RCC 7860 (cell line): Measurements from ENCODE around the gene KIF4A.

Experiments
- DNase-seq: peaks from one replicate; pipeline ENCODE4 v3.0.0-alpha.2; 2015; ENCODE audit warnings: low spot score
- FAIRE-seq: peaks from 2 replicates; lab custom pipeline; 2012; peaks lifted over from hg19 to GRCh38; lab: Jason Lieb, UNC

Gene KIF4A

DNA sequence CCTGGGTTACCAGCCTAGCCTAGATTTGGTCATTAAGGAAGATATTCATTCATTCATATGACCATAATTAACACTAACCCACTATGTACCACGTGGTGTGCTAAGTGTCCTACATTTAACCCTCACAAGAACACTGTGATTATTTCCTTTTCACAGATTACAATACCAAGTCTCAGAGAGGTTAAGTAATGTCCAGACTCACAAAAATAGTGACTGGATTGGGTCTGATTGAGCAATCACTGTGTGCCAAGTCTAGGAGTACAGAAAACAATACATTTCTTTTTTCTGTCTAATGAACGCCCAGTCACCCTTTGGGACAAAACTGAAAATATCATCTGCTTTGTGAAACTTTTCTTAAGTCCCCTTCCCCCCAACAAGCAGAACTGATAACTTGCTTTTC, 147.1 kb downstream of the KIF4A start:
- no peak for DNase-seq
- no peak for FAIRE-seq

DNA sequence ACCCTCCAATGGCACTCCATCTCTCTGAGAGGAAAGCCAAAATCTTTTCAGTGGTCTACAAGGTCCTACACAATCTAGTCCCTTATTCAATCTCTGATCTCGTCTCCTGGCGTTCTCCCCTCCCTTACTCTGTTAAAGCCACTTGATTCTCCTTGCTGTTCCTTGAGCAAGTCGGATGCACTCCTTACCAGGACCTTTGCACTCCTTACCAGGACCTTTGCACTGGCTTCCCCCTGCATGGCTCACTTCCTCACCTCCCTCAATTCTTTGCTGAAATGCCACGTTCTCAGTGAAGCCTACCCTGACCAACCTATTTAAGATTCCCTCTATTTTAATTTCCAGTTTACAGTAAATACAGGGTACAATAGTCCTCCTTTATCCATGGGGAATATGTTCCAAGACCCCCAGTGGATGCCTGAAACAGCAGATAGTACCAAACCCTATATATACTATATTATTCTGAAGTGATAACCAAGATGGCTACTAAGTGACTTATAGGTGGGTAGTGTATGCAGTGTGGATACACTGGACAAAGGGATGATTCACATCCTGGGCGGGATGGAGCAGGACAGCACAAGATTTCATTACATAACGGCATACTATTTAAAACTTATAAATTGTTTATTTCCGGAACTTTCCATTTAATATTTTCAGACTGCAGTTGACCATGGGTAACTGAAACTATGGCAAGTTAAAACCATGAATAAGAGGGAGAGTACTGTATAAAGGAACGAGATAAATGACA, 148.2 kb downstream of the KIF4A start:
- no peak for FAIRE-seq
- DNase-seq = no peak

DNA sequence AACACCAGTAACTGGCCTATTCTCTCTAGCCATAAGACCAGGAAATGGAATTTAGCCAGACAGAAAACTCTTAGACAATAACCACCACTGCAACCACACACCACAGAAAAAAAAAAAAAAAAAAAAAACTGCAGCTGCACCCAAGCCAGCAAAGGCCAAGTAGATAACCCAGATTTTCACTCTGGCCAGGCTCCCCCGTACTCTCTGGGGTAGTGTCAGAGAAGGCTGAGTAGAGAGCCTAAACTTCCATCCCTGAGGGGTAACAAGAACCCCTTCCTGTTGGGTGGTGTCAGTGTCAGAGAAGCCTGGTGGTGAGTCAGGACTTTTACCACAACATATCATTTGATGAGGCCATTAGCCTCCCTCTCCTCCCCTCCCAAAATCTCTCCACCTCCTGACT, 149.1 kb downstream of the KIF4A start:
- no peak for FAIRE-seq
- no peak for DNase-seq

DNA sequence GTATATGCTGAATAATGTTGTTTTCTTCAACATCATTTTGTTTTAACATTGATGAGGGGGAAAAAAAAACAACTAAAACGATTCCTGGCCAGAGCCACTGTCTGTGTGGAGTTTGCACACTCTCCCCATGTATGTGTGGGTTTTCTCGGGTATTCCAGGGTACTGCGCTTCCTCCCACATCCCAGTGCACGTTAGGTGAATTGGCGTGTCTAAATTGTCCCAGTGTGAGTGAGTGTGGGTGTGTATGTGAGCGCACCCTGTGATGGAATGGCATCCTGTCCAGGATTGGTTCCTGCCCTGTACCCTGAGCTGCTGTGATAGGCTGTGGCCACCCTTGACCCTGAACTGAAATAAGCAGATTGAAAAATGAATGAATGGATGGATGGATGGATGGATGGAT, 152.3 kb downstream of the KIF4A start:
- FAIRE-seq (no peak), DNase-seq (no peak)

DNA sequence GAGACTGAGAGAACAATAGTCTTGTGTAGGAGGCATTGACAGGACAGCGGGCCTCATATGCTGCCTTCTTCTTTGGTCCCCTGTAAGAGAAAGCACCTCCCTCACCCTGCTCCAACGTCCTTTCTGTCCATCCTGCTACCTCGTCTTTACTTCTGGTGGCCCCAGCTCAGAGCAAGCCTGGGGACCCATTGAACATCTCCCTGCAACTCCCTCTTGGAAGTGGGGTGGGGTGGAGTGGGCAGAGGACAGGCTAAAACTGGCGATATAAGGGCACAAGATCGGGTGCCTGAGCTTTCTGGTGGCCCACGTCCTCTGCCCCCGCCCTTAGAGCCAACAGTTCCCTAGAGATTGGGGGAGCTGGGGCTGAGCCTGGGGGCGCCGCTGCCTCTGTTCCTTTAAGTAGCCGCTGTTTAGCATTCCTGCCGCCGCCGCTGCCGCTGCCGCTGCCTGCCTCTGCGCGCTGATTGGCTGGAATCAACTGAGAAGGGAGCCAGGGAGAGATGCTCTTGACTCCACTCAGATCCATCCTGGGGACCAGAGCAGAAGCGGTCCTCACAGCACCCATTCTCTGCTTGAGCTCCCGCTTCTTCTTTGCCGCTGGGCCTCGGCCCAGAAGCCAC, 154.5 kb downstream of the KIF4A start, which contains the start of gene DLG3:
DLG3 (plus strand) TSS at position 510 of the 620 bp plus-strand sequence. CDS start 367 bp downstream, outside the sequence.
- no peak for DNase-seq

DNA sequence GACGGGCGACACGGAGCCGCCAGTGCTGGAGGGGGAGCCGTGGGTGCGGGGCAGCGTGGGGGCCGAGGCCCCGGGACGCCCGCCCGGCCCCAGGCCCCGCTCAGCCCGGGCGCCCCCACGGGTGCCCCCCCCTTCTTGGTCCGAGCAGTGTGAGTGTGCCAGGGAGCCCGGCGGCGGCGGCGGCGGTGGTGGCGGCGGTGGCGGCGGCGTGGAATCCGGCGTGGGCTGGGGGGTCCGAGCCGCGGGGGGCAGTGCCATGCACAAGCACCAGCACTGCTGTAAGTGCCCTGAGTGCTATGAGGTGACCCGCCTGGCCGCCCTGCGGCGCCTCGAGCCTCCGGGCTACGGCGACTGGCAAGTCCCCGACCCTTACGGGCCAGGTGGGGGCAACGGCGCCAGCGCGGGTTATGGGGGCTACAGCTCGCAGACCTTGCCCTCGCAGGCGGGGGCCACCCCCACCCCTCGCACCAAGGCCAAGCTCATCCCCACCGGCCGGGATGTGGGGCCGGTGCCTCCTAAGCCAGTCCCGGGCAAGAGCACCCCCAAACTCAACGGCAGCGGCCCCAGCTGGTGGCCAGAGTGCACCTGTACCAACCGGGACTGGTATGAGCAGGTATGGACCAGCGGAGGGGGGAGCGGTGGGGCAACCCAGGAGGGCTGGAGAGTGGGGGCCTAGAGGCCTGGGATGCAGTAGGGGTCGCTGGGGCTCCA, 155.2 kb downstream of the KIF4A start:
- DNase-seq = no peak
- FAIRE-seq = no peak

More for the DNA sequence above, 154.5 kb downstream of the KIF4A start, which contains the start of gene DLG3:
- FAIRE-seq = no peak

DNA sequence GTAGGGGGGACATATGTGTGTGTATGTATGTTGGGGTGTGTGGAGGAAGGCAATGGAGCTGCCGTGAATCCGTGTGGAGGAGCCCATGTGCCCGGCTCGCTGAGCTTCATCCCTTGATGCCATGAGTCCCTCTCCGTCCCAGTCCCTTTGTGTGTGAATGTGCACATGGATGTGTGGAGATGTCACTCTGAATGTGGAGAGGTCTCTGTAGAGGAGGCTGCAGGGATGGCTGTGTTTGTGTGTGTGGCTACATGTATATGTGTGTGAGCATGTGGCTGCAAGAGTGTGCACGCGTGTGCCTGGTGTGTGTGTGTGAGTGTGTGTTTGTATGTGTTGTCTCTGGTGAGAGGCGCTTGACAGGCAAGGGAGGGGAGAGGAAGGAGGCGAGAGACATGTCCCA, 156.0 kb downstream of the KIF4A start:
- DNase-seq = no peak
- no peak for FAIRE-seq

DNA sequence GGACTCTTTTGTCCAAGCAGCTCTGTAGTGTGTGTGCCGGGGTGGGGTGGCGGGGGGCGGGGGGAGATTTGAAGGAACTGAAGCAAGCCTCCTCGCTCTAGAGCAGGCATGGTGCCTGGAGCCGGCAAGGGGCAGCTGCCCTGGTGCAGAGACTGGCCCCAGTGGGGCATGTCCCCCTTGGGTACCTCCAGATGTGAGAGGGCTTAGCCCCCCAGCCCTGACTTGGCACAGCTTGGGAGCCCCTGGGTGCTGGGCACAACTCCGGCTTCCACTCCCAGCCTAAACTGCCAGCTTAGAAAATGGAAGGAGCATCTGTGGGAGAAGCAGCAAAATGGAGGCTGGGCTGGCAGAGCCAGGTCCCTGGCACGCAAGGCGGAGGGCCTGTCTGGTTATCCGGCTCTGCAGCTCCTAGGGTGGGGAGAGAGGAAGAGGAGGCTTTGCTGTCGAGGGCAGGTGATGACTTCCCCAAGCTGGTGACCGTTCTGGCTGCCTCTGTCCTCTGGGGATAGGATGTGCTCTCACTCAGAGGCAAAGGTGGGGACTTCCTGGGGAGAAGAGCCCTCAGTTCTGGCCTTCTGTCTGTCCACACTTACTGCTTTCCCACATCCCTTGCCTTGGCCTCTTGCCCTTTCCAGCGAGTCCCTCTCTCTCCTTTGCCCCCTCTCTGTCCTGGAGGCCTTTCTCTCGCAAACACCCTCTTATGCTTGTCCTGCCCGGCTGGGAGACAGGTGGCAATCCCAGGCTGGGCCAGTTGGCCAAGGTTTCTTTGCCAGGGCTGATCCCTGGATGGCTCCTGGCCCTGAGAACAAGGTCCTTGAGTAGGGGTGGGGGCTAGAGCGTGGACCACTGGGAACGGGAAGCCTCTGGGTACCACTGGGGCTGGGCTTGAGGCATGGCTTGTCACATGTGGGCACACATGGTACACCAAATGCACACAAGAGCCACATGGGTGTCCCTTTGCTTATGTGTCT, 156.8 kb downstream of the KIF4A start:
- FAIRE-seq = no peak
- DNase-seq = no peak

DNA sequence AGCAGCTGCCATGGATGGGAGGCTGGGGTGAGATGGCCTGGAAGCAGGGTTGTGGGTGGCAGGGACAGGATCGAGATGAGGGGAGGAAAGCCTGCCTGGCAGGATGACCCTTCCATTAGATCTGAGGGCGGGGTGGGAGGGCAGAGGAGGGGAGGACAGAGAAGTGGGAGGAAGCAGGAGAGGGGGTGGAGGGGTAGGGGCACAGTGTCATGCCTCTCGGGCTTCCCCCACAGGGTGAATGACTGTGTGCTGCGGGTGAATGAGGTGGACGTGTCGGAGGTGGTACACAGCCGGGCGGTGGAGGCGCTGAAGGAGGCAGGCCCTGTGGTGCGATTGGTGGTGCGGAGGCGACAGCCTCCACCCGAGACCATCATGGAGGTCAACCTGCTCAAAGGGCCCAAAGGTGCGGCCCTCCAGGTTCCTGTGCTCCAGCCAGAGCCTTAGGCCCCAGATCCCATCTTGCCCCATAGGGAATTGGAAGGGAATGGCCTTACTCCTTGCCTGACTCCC, 159.6 kb downstream of the KIF4A start:
- DNase-seq (no peak), FAIRE-seq (no peak)

DNA sequence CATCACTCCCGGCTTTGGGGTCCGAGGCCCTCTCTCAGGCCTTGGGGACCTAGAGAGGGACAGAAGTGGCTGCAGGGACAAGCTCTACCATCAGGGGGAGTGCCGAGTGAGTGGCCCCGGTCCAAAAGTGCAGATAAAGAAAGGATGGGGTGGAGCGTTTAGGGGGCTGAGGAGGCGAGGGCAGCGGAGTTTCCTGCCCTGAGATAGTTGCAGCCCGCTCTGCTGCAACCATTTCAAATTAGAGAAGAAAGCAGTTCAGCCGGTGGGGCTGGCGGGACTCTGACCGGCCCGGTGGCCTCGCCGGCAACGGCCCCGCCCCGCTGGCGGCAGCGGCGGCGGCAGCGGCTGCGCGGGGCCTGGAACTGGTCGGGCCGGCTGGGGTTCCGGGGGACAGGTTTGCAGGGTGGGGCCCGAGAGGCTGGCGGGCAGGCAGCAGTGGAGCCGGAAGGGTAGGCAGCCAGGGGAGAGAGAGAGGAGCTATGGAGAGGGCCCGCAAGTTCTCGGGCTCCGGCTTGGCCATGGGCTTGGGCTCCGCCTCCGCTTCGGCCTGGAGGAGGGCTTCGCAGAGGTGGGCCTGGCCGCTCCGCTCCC, 162.3 kb downstream of the KIF4A start:
- FAIRE-seq = no peak
- peak; percentile 19 for DNase-seq

DNA sequence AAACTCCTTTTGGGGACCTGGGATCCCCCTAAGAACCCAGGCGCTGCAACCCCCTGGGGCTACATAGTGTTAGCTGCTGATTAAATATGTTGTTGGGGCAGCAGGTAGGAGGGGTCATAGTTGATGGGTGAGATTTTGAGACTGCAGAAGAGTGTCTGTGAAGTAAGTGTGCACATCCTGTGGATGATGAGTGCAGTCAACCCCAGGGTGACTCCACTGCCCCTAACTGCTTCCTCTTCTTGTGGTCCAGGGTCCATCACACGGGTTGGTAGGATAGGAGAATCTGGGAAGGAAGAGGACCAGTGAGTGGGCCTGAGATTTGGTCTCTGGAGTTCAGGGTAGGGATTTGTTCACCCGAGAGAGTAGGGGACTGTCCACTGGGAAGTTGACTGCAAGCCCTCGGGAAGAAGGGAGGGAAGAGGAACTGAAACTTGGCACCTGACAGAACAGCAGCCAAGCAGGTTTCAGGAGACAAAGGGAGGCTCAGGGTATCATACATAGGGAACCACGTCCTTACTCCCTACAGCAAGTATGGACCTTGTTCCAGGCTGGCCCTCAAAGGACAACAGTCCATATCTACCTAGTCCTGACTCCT, 163.2 kb downstream of the KIF4A start:
- FAIRE-seq = no peak
- DNase-seq = no peak

DNA sequence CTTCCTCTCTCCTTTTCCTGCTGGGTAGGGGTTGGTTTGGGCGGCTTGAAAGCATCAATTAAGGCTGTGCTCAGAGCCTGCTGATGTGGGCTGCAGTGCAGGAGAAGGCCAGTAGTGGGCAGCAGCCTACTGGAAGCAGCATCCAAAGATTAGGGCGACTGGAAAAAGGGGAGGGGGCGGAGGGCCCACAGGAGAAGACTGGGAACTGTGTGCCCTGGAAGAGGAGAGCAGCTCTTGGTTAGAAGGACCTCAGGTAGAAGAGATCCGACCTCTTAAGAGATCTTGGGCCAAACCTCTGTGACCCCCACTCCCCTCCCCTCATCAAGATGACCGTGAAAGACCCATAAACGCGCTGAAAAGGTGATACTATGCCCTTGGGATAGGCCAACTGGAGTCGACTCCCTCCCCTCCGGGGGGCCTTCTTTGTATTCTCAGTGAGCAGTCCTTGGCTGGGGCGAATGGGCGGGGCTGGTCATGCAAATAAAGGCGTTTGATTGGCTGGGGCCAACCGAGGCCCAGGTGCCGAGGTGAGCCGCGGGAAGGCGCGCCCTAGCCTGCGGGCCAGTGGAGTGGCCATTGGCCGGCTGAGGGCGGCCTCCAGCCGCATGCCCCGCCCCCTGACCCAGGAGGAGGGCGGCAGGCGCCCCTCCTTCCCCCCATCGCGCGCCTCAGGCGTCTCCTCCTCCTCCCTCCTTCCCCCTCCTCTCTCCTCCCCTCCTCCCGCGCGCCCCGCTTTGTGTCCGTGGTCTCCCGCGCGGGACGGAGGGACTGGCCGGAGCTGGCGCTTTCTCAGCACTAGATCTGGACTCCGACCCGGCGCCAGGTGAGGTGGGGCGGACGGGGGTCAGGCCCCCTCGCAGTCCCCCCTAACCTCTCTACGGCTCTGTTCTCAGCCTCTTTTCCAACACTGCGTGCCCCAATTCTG, 164.8 kb downstream of the KIF4A start:
- no peak for FAIRE-seq
- DNase-seq = no peak

DNA sequence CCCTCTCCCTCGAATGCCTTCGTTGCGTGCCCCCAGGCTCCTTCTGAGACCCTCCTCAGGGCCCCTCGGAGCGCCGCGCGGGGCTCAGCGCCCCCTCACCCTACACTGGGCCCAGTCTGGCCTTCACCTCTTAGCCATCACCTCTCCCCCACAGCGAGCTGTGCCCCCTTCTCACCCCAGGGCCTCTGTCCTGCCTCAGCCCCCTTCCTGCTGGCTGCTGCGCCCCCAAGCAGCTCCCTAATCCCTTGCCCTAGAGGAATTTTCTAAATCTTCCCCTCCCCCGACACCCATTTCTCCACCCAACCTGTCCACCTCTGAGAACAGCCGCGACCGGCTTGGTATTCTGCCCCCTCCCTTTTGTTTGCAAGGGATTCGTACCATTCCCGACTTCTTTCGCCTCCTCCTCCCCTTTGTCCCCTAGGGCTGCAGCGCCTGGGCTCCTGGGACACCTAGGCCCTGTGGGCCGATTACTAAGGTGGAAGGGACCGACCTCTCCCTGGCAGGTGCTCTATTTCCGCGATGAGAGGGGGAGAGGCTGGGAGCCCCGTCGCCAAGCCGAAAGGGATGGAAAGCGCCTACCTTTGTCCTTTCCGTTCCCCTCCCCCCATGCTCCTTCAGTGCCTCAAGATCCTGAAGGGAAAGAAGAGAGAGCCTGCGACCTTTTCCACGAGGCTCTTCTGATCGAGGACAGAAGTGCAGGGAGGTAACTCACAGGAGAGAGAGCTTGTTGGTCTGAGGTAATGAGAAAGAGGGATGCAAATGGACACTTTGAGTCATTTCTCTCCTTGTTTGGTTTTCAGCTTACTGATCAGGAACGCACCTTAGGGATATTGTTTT, 165.7 kb downstream of the KIF4A start:
- FAIRE-seq = no peak
- DNase-seq = no peak

DNA sequence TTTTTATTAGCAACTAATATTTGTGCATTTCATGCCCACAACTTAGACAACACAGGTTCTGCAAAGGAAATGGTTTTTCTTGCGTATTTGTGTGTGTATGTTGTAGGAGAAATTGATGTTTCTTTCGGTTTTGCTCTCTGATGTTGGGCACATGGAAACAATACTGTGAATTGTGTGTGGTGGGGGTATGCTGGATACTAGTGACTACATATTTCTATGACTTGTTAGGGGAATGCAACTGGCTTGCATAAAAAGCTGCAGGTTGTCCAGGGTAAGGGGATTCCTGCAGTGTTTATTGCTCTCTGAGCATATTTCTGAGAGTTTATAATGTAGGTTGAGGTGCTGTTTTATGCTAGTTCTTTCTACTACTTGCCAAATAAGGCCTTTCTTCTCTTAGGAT, 166.4 kb downstream of the KIF4A start:
- FAIRE-seq = no peak

DNA sequence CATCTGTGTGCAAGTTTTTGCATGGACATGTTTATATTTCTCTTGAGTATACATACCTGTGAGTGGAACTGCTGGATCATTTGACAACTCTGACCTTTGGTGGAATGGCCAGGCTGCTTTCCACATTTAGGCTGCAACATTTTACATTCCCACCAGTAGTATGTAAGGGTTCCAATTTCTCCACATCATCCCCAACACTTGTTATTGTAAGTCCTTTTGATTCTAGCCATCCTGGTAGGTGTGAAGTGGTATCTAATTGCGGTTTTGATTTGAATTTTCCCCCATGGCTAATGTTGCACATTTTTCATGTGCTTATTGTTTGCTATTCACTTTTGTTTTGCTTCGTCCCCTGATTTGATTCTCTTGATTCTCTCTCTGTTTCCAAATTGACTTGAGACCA, 171.1 kb downstream of the KIF4A start:
- FAIRE-seq (no peak), DNase-seq (no peak)

More for the DNA sequence above, 166.4 kb downstream of the KIF4A start:
- no peak for DNase-seq

DNA sequence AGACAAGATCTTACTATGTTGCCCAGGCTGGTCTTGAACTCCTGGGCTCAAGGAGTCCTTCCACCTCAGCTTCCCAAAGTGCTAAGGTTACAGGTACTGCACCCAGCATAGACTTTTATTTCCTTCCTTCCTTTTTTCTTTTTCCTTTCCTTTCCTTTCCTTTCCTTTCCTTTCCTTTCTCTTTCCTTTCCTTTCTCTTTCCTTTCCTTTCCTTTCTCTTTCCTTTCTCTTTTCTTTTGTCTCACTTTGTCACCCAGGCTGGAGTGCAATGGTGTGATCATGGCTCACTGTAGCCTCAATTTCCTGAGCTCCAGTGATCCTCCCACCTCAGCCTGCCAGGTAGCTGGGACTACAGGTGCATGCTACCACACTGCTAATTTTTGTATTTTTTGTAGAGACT, 174.1 kb downstream of the KIF4A start:
- DNase-seq (no peak), FAIRE-seq (no peak)

DNA sequence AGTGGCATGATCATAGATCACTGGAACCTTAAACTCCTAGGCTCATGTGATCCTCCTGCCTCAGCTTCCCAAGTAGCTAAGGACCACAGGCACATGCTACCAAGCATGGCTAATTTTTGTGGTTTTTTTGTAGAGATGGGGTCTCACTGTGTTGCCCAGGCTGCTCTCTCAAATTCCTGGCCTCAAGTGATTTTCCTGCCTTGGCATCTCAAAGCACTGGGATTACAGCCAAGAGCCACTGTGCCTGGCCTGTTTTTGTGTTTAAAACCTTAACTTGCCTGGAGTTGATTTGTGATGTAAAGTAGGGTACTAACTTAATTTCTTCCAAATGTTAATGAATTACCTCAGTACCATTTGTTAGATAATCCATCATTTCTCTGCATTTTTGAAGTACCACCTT, 177.1 kb downstream of the KIF4A start:
- DNase-seq = no peak
- FAIRE-seq = no peak

DNA sequence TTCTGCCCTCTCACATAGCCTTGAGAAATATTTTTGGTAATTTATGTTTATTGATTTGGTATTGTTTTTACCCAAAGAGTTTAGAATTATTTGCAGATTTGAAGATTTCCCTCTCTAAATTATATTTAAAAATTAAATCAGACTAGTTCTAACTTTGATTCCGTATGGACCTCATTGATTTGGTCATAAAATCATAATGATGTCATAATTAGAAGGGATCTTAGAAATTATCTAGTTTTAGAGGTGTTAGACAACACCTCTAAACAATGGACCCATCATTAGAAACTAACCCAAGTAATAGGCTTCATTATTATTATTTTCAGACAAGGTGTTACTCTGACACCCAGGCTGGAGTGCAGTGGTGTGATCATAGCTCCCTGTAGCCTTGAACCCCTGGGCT, 178.8 kb downstream of the KIF4A start:
- FAIRE-seq = no peak

More for the DNA sequence above, 178.8 kb downstream of the KIF4A start:
- DNase-seq = no peak
